Stimulated activated CD8-positive, alpha-beta memory T cell treated with anti-CD3 and anti-CD28 coated beads, Interleukin-15, amount 100 ng/mL, for 24 hours (primary cell): ENCODE data around the gene SHISA2.
"Not testable (repeated sequence)": the region's sequence is repeated elsewhere in the genome, so short reads cannot be mapped to it uniquely, and the experiment has no call there.

ENCODE experiments used
- DNase-seq: peaks from one replicate; pipeline ENCODE4 v3.0.0-alpha.2; 2020; ENCODE audit warnings: low read depth

SHISA2 gene

GRCh38 chr13:26051657-26052311, at the start of gene SHISA2:
Gene SHISA2, minus strand, starts transcription at chr13:26052016. Its CDS starts 1,041 bp downstream, at chr13:26050975.
- no peak for DNase-seq

- DNase-seq, result no peak
Measured at GRCh38 chr13:26095846-26096610, 44.2 kb upstream of the SHISA2 start.

- DNase-seq, result no peak
Measured at GRCh38 chr13:26095338-26095737, 43.5 kb upstream of the SHISA2 start.

- not testable (repeated sequence) for DNase-seq
Measured at GRCh38 chr13:26076821-26077220, 25.0 kb upstream of the SHISA2 start.

GRCh38 chr13:26075498-26075897, 23.7 kb upstream of the SHISA2 start:
- DNase-seq, result no peak

GRCh38 chr13:26074706-26075105, 22.9 kb upstream of the SHISA2 start:
- DNase-seq, result no peak

- not testable (repeated sequence) for DNase-seq
Measured at GRCh38 chr13:26072335-26072734, 20.5 kb upstream of the SHISA2 start.

GRCh38 chr13:26071691-26072090, 19.9 kb upstream of the SHISA2 start:
- DNase-seq, result no peak

- not testable (repeated sequence) for DNase-seq
Measured at GRCh38 chr13:26069642-26070041, 17.8 kb upstream of the SHISA2 start.

- not testable (repeated sequence) for DNase-seq
Measured at GRCh38 chr13:26068372-26068771, 16.6 kb upstream of the SHISA2 start.

- no peak for DNase-seq
Measured at GRCh38 chr13:26067601-26068000, 15.8 kb upstream of the SHISA2 start.

GRCh38 chr13:26066492-26066891, 14.7 kb upstream of the SHISA2 start:
- not testable (repeated sequence) for DNase-seq

GRCh38 chr13:26062853-26063444, 11.1 kb upstream of the SHISA2 start:
- no peak for DNase-seq

GRCh38 chr13:26061947-26062346, 10.1 kb upstream of the SHISA2 start:
- DNase-seq, result no peak

- DNase-seq, result no peak
Measured at GRCh38 chr13:26061256-26061655, 9.4 kb upstream of the SHISA2 start.

GRCh38 chr13:26060357-26060756, 8.5 kb upstream of the SHISA2 start:
- no peak for DNase-seq

GRCh38 chr13:26058704-26059103, 6.9 kb upstream of the SHISA2 start:
- no peak for DNase-seq

- DNase-seq, result no peak
Measured at GRCh38 chr13:26054896-26055295, 3.1 kb upstream of the SHISA2 start.

GRCh38 chr13:26053418-26053980, 1.7 kb upstream of the SHISA2 start:
- no peak for DNase-seq

- no peak for DNase-seq
Measured at GRCh38 chr13:26052337-26052736, 521 bp upstream of the SHISA2 start.

- no peak for DNase-seq
Measured at GRCh38 chr13:26051231-26051656, 572 bp downstream of the SHISA2 start.

- DNase-seq, result no peak
Measured at GRCh38 chr13:26050568-26051230, 1.1 kb downstream of the SHISA2 start.
